K562 (cell line): ENCODE data around the gene PLAAT3. TPM values are rescaled to one million over a fixed set of nuclear protein-coding genes. Genes with fewer than 3 reads are reported as not detected.

Source experiments
- COPS2 ChIP-seq: fragments of 450-650 bp; conservative IDR thresholded peaks from 2 replicates; pipeline ENCODE4 v1.6.1; 2016; ENCODE audit warnings: mild to moderate bottlenecking, moderate library complexity
- HDAC6 ChIP-seq: IDR thresholded peaks from 2 replicates; pipeline ENCODE4 v1.6.1; 2012; ENCODE audit warnings: low read depth, mild to moderate bottlenecking, control low read depth, inconsistent platforms, low read length, moderate library complexity
- MCM5 ChIP-seq: fragments of 450-650 bp; IDR thresholded peaks from 2 replicates; pipeline ENCODE4 v1.6.1; 2016; ENCODE audit warnings: low read depth
- MYNN ChIP-seq, 2 experiments: sonication (generic); formaldehyde crosslinking in 1 of 2; IDR thresholded peaks; 2 replicates each; pipeline versions ENCODE4 v1.5.0 to v1.6.1; 2016 to 2020; ENCODE audit warnings: antibody characterized with exemption in 1 of 2, missing genetic modification reagents in 1 of 2
- NFIC ChIP-seq: fragments of 450-650 bp; IDR thresholded peaks from 2 replicates; pipeline ENCODE4 v1.6.1; 2017; ENCODE audit warnings: mild to moderate bottlenecking, inconsistent platforms
- RAD21 ChIP-seq, 2 experiments: fragments of 250-450 bp in 1 of 2; fragments of 450-650 bp in 1 of 2; sonication (Bioruptor Pico) in 1 of 2; formaldehyde crosslinking in 1 of 2; IDR thresholded peaks in 1 of 2; conservative IDR thresholded peaks in 1 of 2; 2 replicates each; pipeline versions ENCODE4 v1.4.0 to v1.8.0; 2020 to 2022; ENCODE audit warnings: mild to moderate bottlenecking in 2 of 2, moderate library complexity in 1 of 2
- SP1 ChIP-seq: sonication (generic); formaldehyde crosslinking; IDR thresholded peaks from 2 replicates; pipeline ENCODE4 v1.8.1; 2022; ENCODE audit warnings: mild to moderate bottlenecking, missing genetic modification reagents
- ZNF695 ChIP-seq: fragments of 450-650 bp; formaldehyde crosslinking; IDR thresholded peaks from 2 replicates; pipeline ENCODE4 v1.4.0; 2020; ENCODE audit warnings: mild to moderate bottlenecking, moderate library complexity
- polyA plus RNA-seq, 8 experiments: library from polyadenylated mRNA; depleted of rRNA in 4 of 8; stranded (reverse) in 5 of 8; unstranded in 3 of 8; fragments of >200 nt; fragmentation: Nextera tagmentation in 2 of 8; fragmentation: Illumina TruSeq in 1 of 8; extraction: Ambion mirVana in 2 of 8; extraction: Trizol in 1 of 8; gene quantifications; 2 replicates each; pipeline versions ENCODE4 v1.2.1 to v1.2.3, GENCODE V29; 2011 to 2014; ENCODE audit warnings: inconsistent platforms in 1 of 8, missing spikeins in 1 of 8
- total RNA-seq, 7 experiments: library from RNA; depleted of rRNA in 6 of 7; stranded (reverse); fragments of >200 nt in 6 of 7; fragmentation: Illumina TruSeq in 2 of 7; extraction: Trizol in 2 of 7; gene quantifications; 2 replicates each; pipeline versions ENCODE4 v1.2.1 to v1.2.3, GENCODE V29; 2011 to 2021; ENCODE audit warnings: low replicate concordance in 1 of 7
- TF ChIP-seq, protein P1 (sequence below): fragments of 200-400 bp; formaldehyde crosslinking; IDR thresholded peaks from 2 replicates; pipeline ENCODE4 v1.6.1; 2017; ENCODE audit warnings: mild to moderate bottlenecking, low read depth, low read length, moderate library complexity
- TF ChIP-seq, protein P2 (sequence below): sonication (generic); formaldehyde crosslinking; IDR thresholded peaks from 2 replicates; pipeline ENCODE4 v1.8.0; 2022; ENCODE audit warnings: mild to moderate bottlenecking, missing genetic modification reagents
- TF ChIP-seq, protein P3 (sequence below): IDR thresholded peaks from 3 replicates; pipeline ENCODE4 v1.6.1; 2011; ENCODE audit warnings: borderline replicate concordance, mild to moderate bottlenecking, moderate library complexity; ENCODE audit not compliant: insufficient read length; ENCODE audit errors: extremely low read depth
- TF ChIP-seq, protein P4 (sequence below): sonication (generic); formaldehyde crosslinking; IDR thresholded peaks from 2 replicates; pipeline ENCODE4 v1.8.0; 2022; ENCODE audit warnings: mild to moderate bottlenecking, low read depth, missing genetic modification reagents
- TF ChIP-seq, protein P5 (sequence below): fragments of 450-650 bp; IDR thresholded peaks from 2 replicates; pipeline ENCODE4 v1.7.1; 2018; ENCODE audit warnings: mild to moderate bottlenecking, low read depth; ENCODE audit not compliant: partially characterized antibody

PLAAT3 gene
- total and polyA plus RNA-seq, 9 of the 15 experiments (the other 6 are each of a cell fraction or from before 2014, with no cell fraction given) = 0.80 to 2.7 (median 1.4) TPM

DNA sequence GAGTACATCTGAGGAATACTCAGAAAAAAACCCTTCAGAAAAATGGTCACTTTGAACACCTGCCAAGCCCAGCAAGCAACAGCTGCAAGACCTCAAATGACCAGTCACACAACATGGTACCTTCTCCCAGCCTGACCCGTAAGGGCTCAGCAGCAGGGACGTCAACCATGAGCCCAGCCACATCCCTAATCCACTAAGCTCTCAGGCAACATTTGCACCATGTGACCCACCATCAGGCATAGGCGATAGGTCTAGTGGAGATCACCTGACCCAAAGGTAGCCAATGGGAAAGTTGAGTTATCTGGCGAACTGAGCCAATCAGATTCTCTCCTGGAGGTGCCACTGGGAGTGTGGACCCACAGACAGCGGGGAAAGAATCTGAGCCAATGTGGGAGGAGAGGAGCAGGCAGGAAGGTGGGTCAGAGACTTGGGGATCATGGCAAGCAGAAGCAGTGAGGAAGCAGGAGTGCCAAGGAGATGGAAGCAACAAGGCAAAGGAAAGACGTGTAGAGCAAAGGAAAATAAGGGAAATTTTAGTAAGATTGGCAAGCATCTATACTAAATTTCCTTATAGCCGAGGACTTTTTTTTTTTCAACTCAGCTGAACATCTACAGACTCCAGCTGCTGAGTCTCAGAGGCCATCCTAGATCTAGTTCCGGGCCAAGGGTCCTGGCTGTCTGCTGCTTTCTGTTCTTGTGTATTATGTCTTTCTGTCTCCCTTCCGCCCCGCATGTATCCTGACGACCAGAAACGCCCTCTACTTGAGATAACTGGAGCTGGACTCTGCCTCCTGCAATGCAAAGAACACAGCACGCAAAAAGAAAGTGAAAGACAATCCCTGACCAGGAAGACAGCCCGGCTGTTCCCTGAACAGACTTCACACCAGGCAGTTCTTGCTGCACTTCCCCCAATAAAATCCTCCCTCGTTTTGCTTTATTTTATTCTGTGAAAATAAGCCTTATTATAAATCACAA is 40.1 kb downstream of the PLAAT3 start (continued):
- TF ChIP-seq, protein P1, sequence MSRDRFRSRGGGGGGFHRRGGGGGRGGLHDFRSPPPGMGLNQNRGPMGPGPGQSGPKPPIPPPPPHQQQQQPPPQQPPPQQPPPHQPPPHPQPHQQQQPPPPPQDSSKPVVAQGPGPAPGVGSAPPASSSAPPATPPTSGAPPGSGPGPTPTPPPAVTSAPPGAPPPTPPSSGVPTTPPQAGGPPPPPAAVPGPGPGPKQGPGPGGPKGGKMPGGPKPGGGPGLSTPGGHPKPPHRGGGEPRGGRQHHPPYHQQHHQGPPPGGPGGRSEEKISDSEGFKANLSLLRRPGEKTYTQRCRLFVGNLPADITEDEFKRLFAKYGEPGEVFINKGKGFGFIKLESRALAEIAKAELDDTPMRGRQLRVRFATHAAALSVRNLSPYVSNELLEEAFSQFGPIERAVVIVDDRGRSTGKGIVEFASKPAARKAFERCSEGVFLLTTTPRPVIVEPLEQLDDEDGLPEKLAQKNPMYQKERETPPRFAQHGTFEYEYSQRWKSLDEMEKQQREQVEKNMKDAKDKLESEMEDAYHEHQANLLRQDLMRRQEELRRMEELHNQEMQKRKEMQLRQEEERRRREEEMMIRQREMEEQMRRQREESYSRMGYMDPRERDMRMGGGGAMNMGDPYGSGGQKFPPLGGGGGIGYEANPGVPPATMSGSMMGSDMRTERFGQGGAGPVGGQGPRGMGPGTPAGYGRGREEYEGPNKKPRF = no peak
- TF ChIP-seq SP1 (CRISPR knock-in tag) = no peak
- TF ChIP-seq MYNN (IDR thresholded peaks at IDR 0.05) = no peak
- no peak for TF ChIP-seq MYNN (CRISPR knock-in tag; IDR thresholded peaks at IDR 0.05)
- TF ChIP-seq, protein P2, sequence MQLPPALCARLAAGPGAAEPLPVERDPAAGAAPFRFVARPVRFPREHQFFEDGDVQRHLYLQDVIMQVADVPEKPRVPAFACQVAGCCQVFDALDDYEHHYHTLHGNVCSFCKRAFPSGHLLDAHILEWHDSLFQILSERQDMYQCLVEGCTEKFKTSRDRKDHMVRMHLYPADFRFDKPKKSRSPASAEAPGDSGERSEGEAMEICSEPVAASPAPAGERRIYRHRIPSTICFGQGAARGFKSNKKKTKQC (CRISPR knock-in tag) = no peak
- TF ChIP-seq ZNF695 (CRISPR knock-in tag) = no peak
- TF ChIP-seq, protein P3, sequence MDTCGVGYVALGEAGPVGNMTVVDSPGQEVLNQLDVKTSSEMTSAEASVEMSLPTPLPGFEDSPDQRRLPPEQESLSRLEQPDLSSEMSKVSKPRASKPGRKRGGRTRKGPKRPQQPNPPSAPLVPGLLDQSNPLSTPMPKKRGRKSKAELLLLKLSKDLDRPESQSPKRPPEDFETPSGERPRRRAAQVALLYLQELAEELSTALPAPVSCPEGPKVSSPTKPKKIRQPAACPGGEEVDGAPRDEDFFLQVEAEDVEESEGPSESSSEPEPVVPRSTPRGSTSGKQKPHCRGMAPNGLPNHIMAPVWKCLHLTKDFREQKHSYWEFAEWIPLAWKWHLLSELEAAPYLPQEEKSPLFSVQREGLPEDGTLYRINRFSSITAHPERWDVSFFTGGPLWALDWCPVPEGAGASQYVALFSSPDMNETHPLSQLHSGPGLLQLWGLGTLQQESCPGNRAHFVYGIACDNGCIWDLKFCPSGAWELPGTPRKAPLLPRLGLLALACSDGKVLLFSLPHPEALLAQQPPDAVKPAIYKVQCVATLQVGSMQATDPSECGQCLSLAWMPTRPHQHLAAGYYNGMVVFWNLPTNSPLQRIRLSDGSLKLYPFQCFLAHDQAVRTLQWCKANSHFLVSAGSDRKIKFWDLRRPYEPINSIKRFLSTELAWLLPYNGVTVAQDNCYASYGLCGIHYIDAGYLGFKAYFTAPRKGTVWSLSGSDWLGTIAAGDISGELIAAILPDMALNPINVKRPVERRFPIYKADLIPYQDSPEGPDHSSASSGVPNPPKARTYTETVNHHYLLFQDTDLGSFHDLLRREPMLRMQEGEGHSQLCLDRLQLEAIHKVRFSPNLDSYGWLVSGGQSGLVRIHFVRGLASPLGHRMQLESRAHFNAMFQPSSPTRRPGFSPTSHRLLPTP = no peak
- TF ChIP-seq MCM5 = no peak
- TF ChIP-seq, protein P4, sequence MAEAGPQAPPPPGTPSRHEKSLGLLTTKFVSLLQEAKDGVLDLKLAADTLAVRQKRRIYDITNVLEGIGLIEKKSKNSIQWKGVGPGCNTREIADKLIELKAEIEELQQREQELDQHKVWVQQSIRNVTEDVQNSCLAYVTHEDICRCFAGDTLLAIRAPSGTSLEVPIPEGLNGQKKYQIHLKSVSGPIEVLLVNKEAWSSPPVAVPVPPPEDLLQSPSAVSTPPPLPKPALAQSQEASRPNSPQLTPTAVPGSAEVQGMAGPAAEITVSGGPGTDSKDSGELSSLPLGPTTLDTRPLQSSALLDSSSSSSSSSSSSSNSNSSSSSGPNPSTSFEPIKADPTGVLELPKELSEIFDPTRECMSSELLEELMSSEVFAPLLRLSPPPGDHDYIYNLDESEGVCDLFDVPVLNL (CRISPR knock-in tag) = no peak
- TF ChIP-seq HDAC6 = no peak
- TF ChIP-seq NFIC = peak; percentile 14; the same call in 1 of the 2 replicates
- no peak for TF ChIP-seq COPS2
- TF ChIP-seq, protein P5, sequence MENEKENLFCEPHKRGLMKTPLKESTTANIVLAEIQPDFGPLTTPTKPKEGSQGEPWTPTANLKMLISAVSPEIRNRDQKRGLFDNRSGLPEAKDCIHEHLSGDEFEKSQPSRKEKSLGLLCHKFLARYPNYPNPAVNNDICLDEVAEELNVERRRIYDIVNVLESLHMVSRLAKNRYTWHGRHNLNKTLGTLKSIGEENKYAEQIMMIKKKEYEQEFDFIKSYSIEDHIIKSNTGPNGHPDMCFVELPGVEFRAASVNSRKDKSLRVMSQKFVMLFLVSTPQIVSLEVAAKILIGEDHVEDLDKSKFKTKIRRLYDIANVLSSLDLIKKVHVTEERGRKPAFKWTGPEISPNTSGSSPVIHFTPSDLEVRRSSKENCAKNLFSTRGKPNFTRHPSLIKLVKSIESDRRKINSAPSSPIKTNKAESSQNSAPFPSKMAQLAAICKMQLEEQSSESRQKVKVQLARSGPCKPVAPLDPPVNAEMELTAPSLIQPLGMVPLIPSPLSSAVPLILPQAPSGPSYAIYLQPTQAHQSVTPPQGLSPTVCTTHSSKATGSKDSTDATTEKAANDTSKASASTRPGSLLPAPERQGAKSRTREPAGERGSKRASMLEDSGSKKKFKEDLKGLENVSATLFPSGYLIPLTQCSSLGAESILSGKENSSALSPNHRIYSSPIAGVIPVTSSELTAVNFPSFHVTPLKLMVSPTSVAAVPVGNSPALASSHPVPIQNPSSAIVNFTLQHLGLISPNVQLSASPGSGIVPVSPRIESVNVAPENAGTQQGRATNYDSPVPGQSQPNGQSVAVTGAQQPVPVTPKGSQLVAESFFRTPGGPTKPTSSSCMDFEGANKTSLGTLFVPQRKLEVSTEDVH = peak; percentile 72
- TF ChIP-seq RAD21 (CRISPR knock-in tag; conservative IDR thresholded peaks at IDR 0.05 in 1 of 2, IDR thresholded peaks at IDR 0.05 in 1 of 2) = peak; percentile 20 to 42
